Measurements from ENCODE around the gene HMCES. TPM values are rescaled to one million over a fixed set of nuclear protein-coding genes. Genes with fewer than 3 reads are reported as not detected.
"Not testable (repeated sequence)": the region's sequence is repeated elsewhere in the genome, so short reads cannot be mapped to it uniquely, and the experiment has no call there.

HMCES gene
- polyA plus RNA-seq, 1 of the 3 experiments (the other 2 are of a cell fraction) = 32.4 TPM

GRCh38 chr3:129336093-129336706 is 57.5 kb downstream of the HMCES start:
- Histone ChIP-seq H2AFZ (ENCODE audit: low read depth) (no peak overlapping the region), H3K9me3 (no peaks in the 10 kb centered on the region), H3K27me3 (ENCODE audit: insufficient read depth) (no peaks in the 10 kb centered on the region), H3K4me2 (no peak overlapping the region), H3K4me3 (ENCODE audit: low read depth in 2 of 2, low read length in 1 of 2) (no peak overlapping the region), H3K79me2 (ENCODE audit: insufficient read depth) (no peaks in the 10 kb centered on the region), H3K4me1 (ENCODE audit: control insufficient read depth in 1 of 2, insufficient read depth in 2 of 2, low read depth in 1 of 2, low read length in 1 of 2) (no peaks in the 10 kb centered on the region), H3K27ac (ENCODE audit: low read depth in 2 of 2, low read length in 1 of 2) (no peak overlapping the region), H3K9ac (no peak overlapping the region), H3K9me2 (no peaks in the 10 kb centered on the region), H3K36me3 (replicated peaks in 1 of 2; ENCODE audit: control insufficient read depth in 1 of 2, insufficient read depth in 2 of 2, low read length in 1 of 2) (no peaks in the 10 kb centered on the region), H3F3A (replicated peaks; ENCODE audit: insufficient read depth) (no peaks in the 10 kb centered on the region), H4K20me1 (ENCODE audit: insufficient read depth) (no peaks in the 10 kb centered on the region)
- ChIA-PET CTCF (interaction anchor here (1.0 kb wide), 1 partner anchor 15 kb away, joined by 3 read pairs; no protein-coding TSS in a partner anchor), POLR2A (no interaction called here)
- 94% methylated on average over 5 of the region's 6 CpGs for WGBS (ENCODE audit: low lambda C conversion rate)
- TF ChIP-seq CHD2 (IDR thresholded peaks at IDR 0.05; ENCODE audit: low read length, partially characterized antibody) (no peak), MXI1 (IDR thresholded peaks at IDR 0.05; ENCODE audit: low read depth, low read length) (no peak), PBX3 (IDR thresholded peaks at IDR 0.05) (no peak), EZH2phosphoT487 (IDR thresholded peaks at IDR 0.05; ENCODE audit: borderline replicate concordance, low read depth) (no peak), MAX (IDR thresholded peaks at IDR 0.05; ENCODE audit: low read depth) (no peak), CTCF (IDR thresholded peaks at IDR 0.05) (no peak), ZBTB33 (IDR thresholded peaks at IDR 0.05; ENCODE audit: borderline replicate concordance, low read depth) (no peak), RXRA (IDR thresholded peaks at IDR 0.05; ENCODE audit: borderline replicate concordance, low read depth) (no peak), FOXM1 (IDR thresholded peaks at IDR 0.05; ENCODE audit: low read depth) (no peak), REST (IDR thresholded peaks at IDR 0.05; ENCODE audit: low read depth, low read length) (no peak), TAF1 (IDR thresholded peaks at IDR 0.05; ENCODE audit: borderline replicate concordance, low read depth, low read length) (no peak), SMC3 (IDR thresholded peaks at IDR 0.05; ENCODE audit: low read depth, low read length) (no peak), ELF1 (IDR thresholded peaks at IDR 0.05) (no peak), USF2 (IDR thresholded peaks at IDR 0.05; ENCODE audit: borderline replicate concordance, low read depth, low read length) (no peak), RAD21 (IDR thresholded peaks at IDR 0.05; ENCODE audit: low read length) (no peak), TEAD4 (IDR thresholded peaks at IDR 0.05; ENCODE audit: borderline replicate concordance, insufficient read depth) (no peak), FOXJ3 (CRISPR knock-in tag; IDR thresholded peaks at IDR 0.05) (no peak), NRF1 (IDR thresholded peaks at IDR 0.05; ENCODE audit: low read depth, low read length) (no peak), YY1 (IDR thresholded peaks at IDR 0.05; ENCODE audit: low read depth) (no peak)
- no peak for DNase-seq

- H3K9me2 ChIP-seq; H3K27me3 ChIP-seq (ENCODE audit: insufficient read depth); DNase-seq; H3K9ac ChIP-seq; H3K4me1 ChIP-seq (ENCODE audit: control insufficient read depth in 1 of 2, insufficient read depth in 2 of 2, low read depth in 1 of 2, low read length in 1 of 2); H3K4me2 ChIP-seq; H4K20me1 ChIP-seq (ENCODE audit: insufficient read depth); CTCF ChIA-PET; H3K79me2 ChIP-seq (ENCODE audit: insufficient read depth); H3K27ac ChIP-seq (ENCODE audit: low read depth in 2 of 2, low read length in 1 of 2); H3F3A ChIP-seq (replicated peaks; ENCODE audit: insufficient read depth); H3K9me3 ChIP-seq; H3K4me3 ChIP-seq (ENCODE audit: low read depth in 2 of 2, low read length in 1 of 2); H2AFZ ChIP-seq (ENCODE audit: low read depth); H3K36me3 ChIP-seq (replicated peaks in 1 of 2; ENCODE audit: control insufficient read depth in 1 of 2, insufficient read depth in 2 of 2, low read length in 1 of 2); POLR2A ChIA-PET: not testable (repeated sequence)
- WGBS (ENCODE audit: low lambda C conversion rate) = 76% methylated on average over 4 of the region's 4 CpGs
These were observed 59.0 kb downstream of the HMCES start for GRCh38 chr3:129337719-129338118.
